ENCODE measurements around the gene TNNC2. TPM values are rescaled to one million over a fixed set of nuclear protein-coding genes. Genes with fewer than 3 reads are reported as not detected.

The TNNC2 gene
- total and polyA plus RNA-seq, 2 of the 13 experiments (the other 11 are each of a cell fraction or from before 2014, with no cell fraction given) = 1.8 to 4.7 TPM

GRCh38 chr20:45832619-45833018, 5.5 kb upstream of the TNNC2 start:
- DNase-seq (ENCODE audit: low spot score) (no peak), ATAC-seq (no peak), FAIRE-seq (no peak)
- in situ Hi-C loops (cut with HindIII; ENCODE audit: extremely low pct_ligation_motif_present, low pct_unique_long_range_greater_than_20kb) = no loop called here
- peak overlapping the region; percentile 80 for H3K4me2 ChIP-seq (ENCODE audit: low read depth, low read length)
- H3K9ac ChIP-seq (ENCODE audit: insufficient read depth, low read depth, low read length) = peak overlapping the region; percentile 72; the same call in 1 of the 2 replicates
- H3K4me3 ChIP-seq (replicated peaks in 1 of 3; ENCODE audit: insufficient read depth in 1 of 3, low read depth in 2 of 3, low read length in 3 of 3) = peak overlapping the region; percentile 71 to 87 (median 86); a peak in 4 of 6 replicates
- H3K4me1 ChIP-seq (ENCODE audit: insufficient read depth, low read length) = peaks cover 74% of the 10 kb centered on the region
- H3K79me2 ChIP-seq (ENCODE audit: insufficient read depth, low read length) = no peaks in the 10 kb centered on the region
- intact Hi-C loops (cut with micrococcal nuclease; ENCODE audit: unreplicated experiment) = loop anchor here (2.0 to 5.0 kb wide), 3 partner anchors 50 to 100 kb away; partner anchors contain the start of genes CTSA, NEURL2, PCIF1 and ZSWIM1
- WGBS (ENCODE audit: low lambda C conversion rate) = 53% methylated on average over 4 of the region's 4 CpGs
- CTCF ChIA-PET (ENCODE audit: low intra/inter-chr PET ratio, low total read pairs) = no interaction called here
- no peaks in the 10 kb centered on the region for H4K20me1 ChIP-seq (ENCODE audit: insufficient read depth, low read length)
- H3K27ac ChIP-seq (ENCODE audit: extremely low read length, insufficient read depth, low read length) = no peak overlapping the region
- 0 out of 5 replicates have a peak, but pooled peaks cover 0 to 4% of the 10 kb centered on the region in 2 experiments for H3K36me3 ChIP-seq (replicated peaks in 1 of 2; ENCODE audit: control insufficient read depth in 1 of 2, insufficient read depth in 2 of 2, low read length in 2 of 2)
- no TSS peak for BruUV-seq (replicated peaks)
- H3K9me3 ChIP-seq (ENCODE audit: low read length) = no peaks in the 10 kb centered on the region
- no peaks in the 10 kb centered on the region for H3K27me3 ChIP-seq (ENCODE audit: control insufficient read depth in 1 of 2, insufficient read depth in 2 of 2, low read length in 2 of 2)
- no peak overlapping the region for H2AFZ ChIP-seq (ENCODE audit: low read length)
- POLR2A ChIA-PET = interaction anchor here (1.0 to 2.5 kb wide), 11 partner anchors 9 to 417 kb away, joined by 3 to 21 read pairs (median 12); partner anchors contain the start of genes ACOT8, CTSA, NEURL2 and PCIF1
- TF ChIP-seq ZHX2 (IDR thresholded peaks at IDR 0.05; ENCODE audit: low read depth) (no peak), ZHX2 (CRISPR knock-in tag; IDR thresholded peaks at IDR 0.05; ENCODE audit: borderline replicate concordance) (no peak), ZSCAN31 (CRISPR knock-in tag; IDR thresholded peaks at IDR 0.05; ENCODE audit: low read depth) (0 out of 2 replicates have a peak, but pooled peaks have one; percentile 4), ZNF629 (CRISPR knock-in tag; conservative IDR thresholded peaks at IDR 0.05) (0 out of 2 replicates have a peak, but pooled peaks have one; percentile 0), RBFOX2 (IDR thresholded peaks at IDR 0.05; ENCODE audit: low read depth, low read length) (no peak), ZNF619 (CRISPR knock-in tag; IDR thresholded peaks at IDR 0.05) (0 out of 2 replicates have a peak, but pooled peaks have one; percentile 41), ZNF546 (CRISPR knock-in tag; conservative IDR thresholded peaks at IDR 0.05) (no peak; the same call in 1 of the 2 replicates), ZNF142 (CRISPR knock-in tag; IDR thresholded peaks at IDR 0.05) (peak; percentile 36; the same call in 1 of the 2 replicates), SP4 (CRISPR knock-in tag; IDR thresholded peaks at IDR 0.05) (peak; percentile 40; the same call in 1 of the 2 replicates), ZNF530 (CRISPR knock-in tag; IDR thresholded peaks at IDR 0.05; ENCODE audit: low read depth) (no peak), ZGPAT (CRISPR knock-in tag; IDR thresholded peaks at IDR 0.05) (no peak)
